ENCODE data around the gene TUB.

TUB gene

DNA sequence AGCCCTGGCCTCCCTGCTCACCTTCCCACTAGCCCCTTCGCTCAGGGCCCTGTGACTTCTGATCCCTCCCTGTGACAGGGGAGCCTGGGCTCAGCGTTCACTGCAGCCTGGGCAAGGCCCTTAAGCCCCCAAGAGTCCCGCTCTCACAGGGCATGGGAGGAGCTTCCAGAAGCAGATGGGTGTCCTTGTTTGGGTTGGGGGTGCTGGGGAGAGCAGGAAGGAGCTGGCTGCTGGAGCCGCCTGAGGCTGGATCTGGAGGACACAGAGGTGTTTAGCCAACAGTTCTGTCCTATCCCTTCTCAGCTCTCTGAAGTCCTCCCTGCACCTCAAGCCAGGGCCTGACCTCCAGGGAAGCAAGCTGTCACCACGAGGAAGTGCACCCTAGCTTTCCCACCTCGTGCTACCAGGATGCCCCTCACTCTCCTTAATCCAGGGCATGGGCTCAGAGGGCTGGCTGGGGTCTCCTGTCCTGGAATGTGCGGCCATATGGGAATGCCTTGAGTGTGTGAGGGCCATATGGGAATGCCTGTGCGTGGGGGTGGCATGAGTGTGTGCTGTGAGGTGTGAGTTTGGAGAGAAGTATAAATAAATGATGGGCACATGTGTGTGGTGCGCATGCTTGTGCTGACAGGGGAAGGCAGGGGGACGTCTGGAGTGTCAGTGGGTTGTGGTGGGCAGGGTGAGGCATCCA lies 25.0 kb upstream of the TUB start:
- no peak overlapping the region for H3K4me3 ChIP-seq (ENCODE audit: low read depth, low read length)
- H3K27me3 ChIP-seq (ENCODE audit: control insufficient read depth, insufficient read depth, low read length) = no peaks in the 10 kb centered on the region
- no peak overlapping the region for H3K9ac ChIP-seq (ENCODE audit: low read depth, low read length)

DNA sequence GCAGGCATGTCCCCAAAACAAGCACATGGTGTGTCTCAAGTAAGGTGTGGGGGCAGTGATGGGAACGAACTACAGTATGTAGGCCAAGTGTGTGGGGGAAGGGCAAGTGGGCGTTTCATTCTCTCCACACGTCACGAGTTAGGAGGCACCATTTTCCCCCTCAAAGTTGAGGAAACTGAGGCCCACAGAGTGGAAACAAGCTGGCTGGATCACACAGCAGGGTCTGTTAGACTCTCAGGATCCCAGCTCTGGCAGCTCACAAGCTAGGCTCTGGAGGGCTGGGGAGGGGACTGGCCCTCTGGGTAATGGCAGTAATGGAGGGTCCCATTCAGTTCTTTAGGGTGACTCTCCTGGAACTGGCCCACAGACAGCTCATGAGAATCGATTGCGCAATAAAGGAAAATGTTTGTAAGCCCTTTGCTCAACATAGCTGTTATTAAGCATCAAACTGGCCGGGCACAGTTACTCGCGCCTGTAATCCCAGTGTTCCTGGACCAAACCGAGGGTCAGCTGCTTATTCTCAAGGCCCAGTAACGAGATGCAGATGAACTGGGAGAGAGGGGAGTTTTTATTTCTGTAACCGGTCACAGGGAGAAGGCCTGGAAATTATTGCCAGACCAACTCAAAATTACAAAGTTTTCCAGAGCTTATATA lies 24.1 kb upstream of the TUB start:
- no peak overlapping the region for H3K9ac ChIP-seq (ENCODE audit: low read depth, low read length)
- no peak overlapping the region for H3K4me3 ChIP-seq (ENCODE audit: low read depth, low read length)
- H3K36me3 ChIP-seq (ENCODE audit: control insufficient read depth, insufficient read depth, low read length) = no peaks in the 10 kb centered on the region
- H3K27me3 ChIP-seq (ENCODE audit: control insufficient read depth, insufficient read depth, low read length) = no peaks in the 10 kb centered on the region
- no peaks in the 10 kb centered on the region for H3K4me1 ChIP-seq (ENCODE audit: control insufficient read depth, insufficient read depth, low read length)
- H3K9me3 ChIP-seq (ENCODE audit: control insufficient read depth, insufficient read depth, low read length) = no peaks in the 10 kb centered on the region

More for the DNA sequence above, 25.0 kb upstream of the TUB start:
- Histone ChIP-seq H3K4me1 (ENCODE audit: control insufficient read depth, insufficient read depth, low read length) (no peaks in the 10 kb centered on the region), H3K9me3 (ENCODE audit: control insufficient read depth, insufficient read depth, low read length) (no peaks in the 10 kb centered on the region), H3K36me3 (ENCODE audit: control insufficient read depth, insufficient read depth, low read length) (no peaks in the 10 kb centered on the region)

DNA sequence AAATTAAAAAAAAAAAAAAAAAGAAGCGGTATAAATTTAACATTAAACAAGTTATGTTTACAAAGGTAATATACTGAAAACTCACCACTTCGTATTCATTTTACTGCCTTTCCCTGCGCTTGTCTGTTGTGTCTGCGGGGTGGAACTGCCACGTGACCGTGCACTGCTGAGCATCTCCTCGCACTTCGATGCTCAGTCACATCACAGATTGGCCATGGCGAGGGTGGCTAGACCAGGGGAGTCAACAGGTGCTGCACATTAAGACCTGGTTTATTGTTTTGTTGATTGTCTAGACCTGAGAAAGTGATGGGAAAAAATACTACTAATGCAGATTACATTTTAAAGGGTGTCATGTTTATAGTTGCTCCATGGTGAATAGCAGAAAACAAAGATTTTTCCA lies 22.8 kb upstream of the TUB start:
- Histone ChIP-seq H3K27me3 (ENCODE audit: control insufficient read depth, insufficient read depth, low read length) (no peaks in the 10 kb centered on the region), H3K9me3 (ENCODE audit: control insufficient read depth, insufficient read depth, low read length) (no peaks in the 10 kb centered on the region), H3K4me1 (ENCODE audit: control insufficient read depth, insufficient read depth, low read length) (no peaks in the 10 kb centered on the region)

DNA sequence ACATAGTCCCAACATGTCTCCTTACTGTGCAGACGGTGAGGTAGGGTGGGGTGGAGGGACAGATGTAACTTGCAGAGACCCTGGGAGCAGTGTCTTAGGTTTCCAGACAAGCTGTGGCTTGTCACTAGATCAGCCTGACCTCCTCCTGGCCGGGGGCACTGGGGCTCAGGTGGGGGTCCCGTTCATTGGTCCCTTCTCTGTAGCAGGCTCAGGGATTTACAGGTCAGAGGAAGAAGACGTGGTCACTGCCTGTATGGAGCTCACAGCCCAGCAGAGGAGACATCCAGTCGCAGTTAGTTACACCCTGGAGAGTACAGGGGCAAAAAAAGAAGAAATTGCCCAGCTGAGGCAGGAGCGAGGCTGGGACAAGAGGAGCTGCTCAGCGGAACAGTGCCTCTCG lies 22.0 kb upstream of the TUB start:
- H3K9me3 ChIP-seq (ENCODE audit: control insufficient read depth, insufficient read depth, low read length) = no peaks in the 10 kb centered on the region
- H3K4me1 ChIP-seq (ENCODE audit: control insufficient read depth, insufficient read depth, low read length) = no peaks in the 10 kb centered on the region
- H3K9ac ChIP-seq (ENCODE audit: low read depth, low read length) = no peak overlapping the region
- no peaks in the 10 kb centered on the region for H3K27me3 ChIP-seq (ENCODE audit: control insufficient read depth, insufficient read depth, low read length)
- no peaks in the 10 kb centered on the region for H3K36me3 ChIP-seq (ENCODE audit: control insufficient read depth, insufficient read depth, low read length)
- no peak overlapping the region for H3K4me3 ChIP-seq (ENCODE audit: low read depth, low read length)

More for the DNA sequence above, 22.8 kb upstream of the TUB start:
- Histone ChIP-seq H3K9ac (ENCODE audit: low read depth, low read length) (no peak overlapping the region), H3K4me3 (ENCODE audit: low read depth, low read length) (no peak overlapping the region), H3K36me3 (ENCODE audit: control insufficient read depth, insufficient read depth, low read length) (no peaks in the 10 kb centered on the region)

DNA sequence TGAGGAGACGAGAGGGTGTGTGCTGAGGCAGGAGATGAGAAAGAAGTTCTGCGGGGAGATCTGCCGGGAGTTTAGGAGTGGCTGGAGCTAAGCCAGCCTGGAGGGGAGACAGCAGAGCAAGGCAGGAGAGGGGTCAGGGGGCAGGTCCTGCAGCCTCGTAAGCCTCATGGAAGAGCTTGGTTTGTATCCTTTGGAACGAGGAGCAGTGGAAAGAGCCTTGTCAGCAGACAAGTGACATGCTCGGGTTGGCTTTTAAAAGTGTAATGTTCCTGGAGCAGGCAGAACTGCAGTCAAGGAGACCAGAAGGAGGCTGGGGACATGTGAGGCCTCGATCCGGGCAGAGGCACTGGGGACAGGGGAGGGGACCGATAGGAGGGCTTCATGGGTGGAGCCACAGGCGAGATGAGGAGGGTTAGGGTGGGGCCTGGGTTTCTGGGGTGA lies 21.4 kb upstream of the TUB start:
- Histone ChIP-seq H3K27me3 (ENCODE audit: control insufficient read depth, insufficient read depth, low read length) (no peaks in the 10 kb centered on the region), H3K4me1 (ENCODE audit: control insufficient read depth, insufficient read depth, low read length) (no peaks in the 10 kb centered on the region), H3K9ac (ENCODE audit: low read depth, low read length) (no peak overlapping the region), H3K9me3 (ENCODE audit: control insufficient read depth, insufficient read depth, low read length) (no peaks in the 10 kb centered on the region), H3K36me3 (ENCODE audit: control insufficient read depth, insufficient read depth, low read length) (no peaks in the 10 kb centered on the region), H3K4me3 (ENCODE audit: low read depth, low read length) (no peak overlapping the region)

DNA sequence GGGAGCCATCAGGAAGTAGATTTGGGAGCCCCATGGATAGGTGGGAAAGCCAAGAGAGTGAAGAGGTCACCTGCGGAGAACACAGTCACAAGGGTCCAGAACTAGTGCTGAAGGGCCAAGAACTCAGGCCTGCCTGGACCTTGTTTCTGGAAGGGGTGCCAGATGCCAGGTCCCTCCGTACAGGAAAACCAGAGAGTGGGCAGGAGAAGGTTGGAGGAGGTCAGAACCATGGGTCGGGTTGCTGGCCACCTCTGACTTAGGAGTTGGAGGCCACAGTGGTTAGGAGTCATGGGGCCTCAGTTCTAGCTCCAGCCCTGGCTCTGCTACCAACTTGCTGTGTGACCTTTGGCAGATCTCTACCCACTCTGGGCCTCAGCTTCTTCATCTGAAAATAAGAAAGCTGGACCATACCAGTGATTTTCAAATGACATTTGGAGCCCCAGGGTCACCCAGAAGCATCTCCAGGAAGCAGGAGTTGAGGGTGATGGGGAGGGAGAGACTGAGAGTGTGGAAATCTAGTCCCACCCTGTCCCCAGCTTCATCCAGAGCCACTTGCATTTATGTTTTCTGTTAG lies 20.8 kb upstream of the TUB start:
- Histone ChIP-seq H3K9ac (ENCODE audit: low read depth, low read length) (no peak overlapping the region), H3K27me3 (ENCODE audit: control insufficient read depth, insufficient read depth, low read length) (no peaks in the 10 kb centered on the region), H3K4me1 (ENCODE audit: control insufficient read depth, insufficient read depth, low read length) (no peaks in the 10 kb centered on the region), H3K9me3 (ENCODE audit: control insufficient read depth, insufficient read depth, low read length) (no peaks in the 10 kb centered on the region), H3K36me3 (ENCODE audit: control insufficient read depth, insufficient read depth, low read length) (no peaks in the 10 kb centered on the region), H3K4me3 (ENCODE audit: low read depth, low read length) (no peak overlapping the region)

DNA sequence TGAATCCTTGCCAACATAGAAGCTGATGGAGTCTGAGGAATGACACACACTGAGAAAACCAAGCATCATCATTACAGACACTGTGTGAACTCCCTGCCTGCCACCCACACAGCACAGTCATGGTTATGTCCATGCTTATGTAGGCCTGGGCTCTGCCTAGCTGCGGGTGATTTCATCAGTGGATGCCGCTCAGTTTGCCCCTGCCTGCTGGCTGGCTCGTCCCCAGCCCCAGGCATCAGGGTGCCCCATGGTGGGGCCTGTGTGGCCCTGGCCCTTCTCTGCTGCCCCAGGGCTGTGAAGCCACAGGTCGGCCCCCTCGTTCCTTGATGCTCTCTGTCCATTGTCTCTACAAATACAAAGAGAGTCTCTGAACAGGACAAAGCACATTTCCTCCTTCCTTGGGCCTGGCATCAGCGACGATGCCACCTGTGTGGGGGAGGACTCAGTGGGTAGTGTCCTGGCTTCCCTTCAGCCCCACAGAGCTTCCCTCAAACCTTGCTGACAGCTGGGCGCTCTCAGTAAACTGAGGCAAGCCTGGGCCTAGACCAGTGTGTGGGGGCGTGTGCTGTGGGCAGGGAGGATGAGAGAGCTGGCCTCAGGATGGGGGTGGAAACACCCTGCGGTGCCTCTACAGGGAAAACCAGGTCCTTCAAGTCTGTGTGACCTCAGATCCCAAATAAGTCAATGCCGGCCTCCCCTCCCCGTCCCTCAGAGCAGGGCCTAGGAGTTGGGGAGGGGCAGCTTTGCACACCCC lies 20.0 kb upstream of the TUB start:
- H3K9ac ChIP-seq (ENCODE audit: low read depth, low read length) = no peak overlapping the region
- H3K27me3 ChIP-seq (ENCODE audit: control insufficient read depth, insufficient read depth, low read length) = no peaks in the 10 kb centered on the region

DNA sequence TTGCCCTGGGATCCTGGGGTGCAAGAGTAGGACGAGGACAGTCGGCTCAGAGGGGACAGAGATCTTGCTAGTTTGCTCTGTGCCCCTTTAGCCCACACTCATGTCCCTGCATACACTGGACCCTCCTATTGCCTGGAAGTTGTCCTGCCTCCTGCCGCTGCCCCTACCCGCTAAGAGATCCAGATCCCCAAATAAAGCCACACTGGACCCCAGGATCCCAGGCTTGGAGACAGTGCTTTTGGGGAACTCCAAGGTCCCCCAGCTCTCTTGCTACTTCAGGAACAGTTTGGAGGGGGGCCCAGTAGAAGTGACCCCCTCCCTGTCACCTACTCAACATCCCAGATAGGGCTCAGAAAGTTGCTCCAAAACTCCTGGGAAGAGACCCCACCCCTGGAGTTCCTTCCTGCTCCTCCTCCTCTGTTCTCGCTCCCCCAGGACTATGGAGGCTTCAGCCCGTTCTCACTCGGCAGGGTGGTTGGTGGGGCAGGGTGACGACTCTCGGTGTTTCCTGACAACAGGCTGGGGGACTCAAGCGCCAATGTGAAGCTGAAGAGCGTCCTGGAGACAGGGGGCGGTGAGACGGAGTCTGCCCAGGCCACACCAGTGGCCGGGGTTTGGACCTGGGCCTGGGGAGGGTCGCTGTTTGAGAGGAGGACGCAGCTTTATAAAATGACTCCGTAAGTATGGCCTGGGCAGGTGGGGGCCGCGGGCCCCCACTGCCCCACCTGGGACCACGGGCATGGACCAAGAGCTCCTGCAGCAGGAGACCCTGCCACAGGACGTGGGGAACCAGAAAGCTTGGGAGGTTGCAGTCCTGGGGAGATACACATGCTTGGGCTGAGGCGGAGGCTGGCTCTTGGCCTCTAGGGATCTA lies 19.2 kb upstream of the TUB start:
- Histone ChIP-seq H3K9ac (ENCODE audit: low read depth, low read length) (no peak overlapping the region), H3K9me3 (ENCODE audit: control insufficient read depth, insufficient read depth, low read length) (no peaks in the 10 kb centered on the region), H3K4me3 (ENCODE audit: low read depth, low read length) (no peak overlapping the region), H3K36me3 (ENCODE audit: control insufficient read depth, insufficient read depth, low read length) (no peaks in the 10 kb centered on the region), H3K27me3 (ENCODE audit: control insufficient read depth, insufficient read depth, low read length) (peaks cover 2% of the 10 kb centered on the region), H3K4me1 (ENCODE audit: control insufficient read depth, insufficient read depth, low read length) (no peaks in the 10 kb centered on the region)

More for the DNA sequence above, 20.0 kb upstream of the TUB start:
- no peaks in the 10 kb centered on the region for H3K4me1 ChIP-seq (ENCODE audit: control insufficient read depth, insufficient read depth, low read length)
- no peaks in the 10 kb centered on the region for H3K36me3 ChIP-seq (ENCODE audit: control insufficient read depth, insufficient read depth, low read length)
- no peak overlapping the region for H3K4me3 ChIP-seq (ENCODE audit: low read depth, low read length)
- H3K9me3 ChIP-seq (ENCODE audit: control insufficient read depth, insufficient read depth, low read length) = no peaks in the 10 kb centered on the region

DNA sequence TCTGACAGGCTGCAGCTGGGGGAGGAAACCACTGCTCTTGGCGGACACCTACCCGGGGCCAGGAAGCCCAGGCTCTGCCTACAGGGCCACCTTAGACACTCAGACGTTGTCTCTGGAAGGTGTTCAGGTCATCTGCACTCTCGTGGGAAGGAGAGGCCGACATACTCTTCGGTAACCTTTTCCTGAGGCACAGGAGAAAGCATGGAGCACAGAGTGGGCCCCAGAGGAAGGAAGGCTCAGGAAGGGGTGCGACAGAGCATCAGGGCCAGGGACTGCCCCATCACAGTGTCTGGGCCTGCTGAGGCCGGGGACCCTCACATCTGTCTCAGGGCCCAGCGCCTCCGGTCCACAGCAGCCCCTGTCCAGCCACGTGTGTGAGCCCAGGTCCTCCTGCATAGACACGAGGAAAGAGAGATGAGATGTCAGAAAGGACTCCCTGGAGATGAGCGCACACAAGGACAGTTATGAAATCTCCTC lies 18.2 kb upstream of the TUB start:
- no peaks in the 10 kb centered on the region for H3K36me3 ChIP-seq (ENCODE audit: control insufficient read depth, insufficient read depth, low read length)
- no peaks in the 10 kb centered on the region for H3K4me1 ChIP-seq (ENCODE audit: control insufficient read depth, insufficient read depth, low read length)
- H3K4me3 ChIP-seq (ENCODE audit: low read depth, low read length) = no peak overlapping the region
- H3K9ac ChIP-seq (ENCODE audit: low read depth, low read length) = no peak overlapping the region
- H3K9me3 ChIP-seq (ENCODE audit: control insufficient read depth, insufficient read depth, low read length) = no peaks in the 10 kb centered on the region
- H3K27me3 ChIP-seq (ENCODE audit: control insufficient read depth, insufficient read depth, low read length) = peaks cover 2% of the 10 kb centered on the region

DNA sequence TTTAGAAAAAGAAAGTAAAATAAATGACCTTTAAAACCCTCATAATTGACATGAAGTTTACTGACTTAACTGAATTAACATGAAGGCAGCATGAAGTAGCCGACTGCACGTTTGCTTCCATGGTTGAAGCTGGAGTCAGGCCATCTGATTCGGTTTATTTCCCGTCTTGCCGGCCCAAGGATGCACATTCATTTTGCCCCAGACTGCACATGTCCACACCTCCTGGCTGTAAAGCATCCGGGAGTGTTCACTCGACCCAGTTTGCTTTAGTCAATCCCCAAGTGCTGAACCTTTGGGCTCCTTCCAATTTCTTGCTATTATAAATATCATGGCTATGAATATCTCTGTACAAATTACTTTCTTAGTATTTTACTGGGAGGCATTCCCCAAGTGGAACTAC lies 17.7 kb upstream of the TUB start:
- Histone ChIP-seq H3K9ac (ENCODE audit: low read depth, low read length) (no peak overlapping the region), H3K36me3 (ENCODE audit: control insufficient read depth, insufficient read depth, low read length) (no peaks in the 10 kb centered on the region), H3K9me3 (ENCODE audit: control insufficient read depth, insufficient read depth, low read length) (no peaks in the 10 kb centered on the region), H3K4me1 (ENCODE audit: control insufficient read depth, insufficient read depth, low read length) (no peaks in the 10 kb centered on the region), H3K27me3 (ENCODE audit: control insufficient read depth, insufficient read depth, low read length) (peaks cover 2% of the 10 kb centered on the region), H3K4me3 (ENCODE audit: low read depth, low read length) (no peak overlapping the region)

DNA sequence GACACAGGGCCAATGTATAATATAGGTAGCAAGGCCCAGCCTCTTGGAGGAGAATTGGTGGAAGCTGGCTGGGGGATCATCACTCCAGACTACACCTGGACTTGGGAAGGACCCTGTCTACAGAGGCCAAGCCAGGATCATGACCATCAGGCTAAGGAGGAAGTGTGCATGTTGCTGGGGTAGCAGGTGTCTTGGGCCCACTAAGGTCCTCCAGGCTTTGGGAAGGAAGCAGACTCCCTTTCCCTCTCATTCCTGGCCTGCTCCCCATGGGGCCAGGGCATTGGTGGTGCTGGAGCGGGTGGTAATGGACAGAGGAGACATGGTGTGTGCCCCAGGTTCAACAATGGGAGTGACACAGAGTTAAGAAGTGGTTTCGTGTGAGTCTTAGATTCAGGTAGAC lies 16.0 kb upstream of the TUB start:
- Histone ChIP-seq H3K9ac (ENCODE audit: low read depth, low read length) (no peak overlapping the region), H3K36me3 (ENCODE audit: control insufficient read depth, insufficient read depth, low read length) (no peaks in the 10 kb centered on the region), H3K4me1 (ENCODE audit: control insufficient read depth, insufficient read depth, low read length) (no peaks in the 10 kb centered on the region), H3K9me3 (ENCODE audit: control insufficient read depth, insufficient read depth, low read length) (no peaks in the 10 kb centered on the region), H3K27me3 (ENCODE audit: control insufficient read depth, insufficient read depth, low read length) (peaks cover 2% of the 10 kb centered on the region), H3K4me3 (ENCODE audit: low read depth, low read length) (no peak overlapping the region)

Data from iPS-15b (cell line).